Osteocyte (in vitro differentiated cells): ENCODE results near the gene BCL2L2. TPM values are rescaled to one million over a fixed set of nuclear protein-coding genes. Genes with fewer than 3 reads are reported as not detected.

Experiments
- DNase-seq: peaks from one replicate; pipeline ENCODE4 v3.0.0; 2021; ENCODE audit warnings: mixed read lengths; ENCODE audit not compliant: unreplicated experiment; ENCODE audit errors: extremely low spot score
- H3K27ac Mint-ChIP-seq: one replicate; pipeline ENCODE4 v1.8.0; 2021; ENCODE audit warnings: mild to moderate bottlenecking, mixed read lengths; ENCODE audit not compliant: unreplicated experiment
- H3K27me3 Mint-ChIP-seq: one replicate; pipeline ENCODE4 v1.8.0; 2021; ENCODE audit warnings: mixed read lengths; ENCODE audit not compliant: unreplicated experiment
- H3K36me3 Mint-ChIP-seq: one replicate; pipeline ENCODE4 v1.8.0; 2021; ENCODE audit warnings: mixed read lengths; ENCODE audit not compliant: unreplicated experiment
- H3K4me1 Mint-ChIP-seq: one replicate; pipeline ENCODE4 v1.8.0; 2021; ENCODE audit warnings: mixed read lengths; ENCODE audit not compliant: unreplicated experiment
- H3K4me3 Mint-ChIP-seq: one replicate; pipeline ENCODE4 v1.8.0; 2021; ENCODE audit warnings: mild to moderate bottlenecking, moderate library complexity, mixed read lengths; ENCODE audit not compliant: unreplicated experiment
- H3K9me3 Mint-ChIP-seq: one replicate; pipeline ENCODE4 v1.8.0; 2021; ENCODE audit warnings: mixed read lengths; ENCODE audit not compliant: unreplicated experiment
- CTCF ChIP-seq: fragments of 200-600 bp; sonication (generic); IDR thresholded peaks from 2 replicates; pipeline ENCODE4 v1.5.0; 2021; ENCODE audit warnings: antibody characterized with exemption, mild to moderate bottlenecking, moderate library complexity
- total RNA-seq: library from RNA; stranded (reverse); gene quantifications from 2 replicates; pipeline ENCODE4 v1.2.1, GENCODE V29; 2021

BCL2L2 gene
- total RNA-seq, 1 donor from 2014 or later = 27.9 TPM

GRCh38 chr14:23302290-23303225, 4.1 kb upstream of the BCL2L2 start, which contains the start of gene PPP1R3E:
Gene PPP1R3E (minus strand): TSS chr14:23302859. CDS start chr14:23302576, 283 bp downstream.
- Mint-ChIP-seq H3K27ac (peak within 1 kb of the TSS; percentile 98), H3K36me3 (no peaks in the 10 kb centered on the region)

GRCh38 chr14:23307146-23307530, 505 bp downstream of the BCL2L2 start:
- Mint-ChIP-seq H3K4me1 (peaks cover 43% of the 10 kb centered on the region), H3K27ac (peak overlapping the region; percentile 95), H3K36me3 (peaks cover 12% of the 10 kb centered on the region), H3K4me3 (peak overlapping the region; percentile 98), H3K9me3 (no peaks in the 10 kb centered on the region), H3K27me3 (no peaks in the 10 kb centered on the region)
- TF ChIP-seq CTCF = no peak
- DNase-seq = no peak

More at GRCh38 chr14:23302290-23303225, 4.1 kb upstream of the BCL2L2 start, which contains the start of gene PPP1R3E:
- peaks cover 36% of the 10 kb centered on the region for H3K4me1 Mint-ChIP-seq
- H3K4me3 Mint-ChIP-seq = peak within 1 kb of the TSS; percentile 94
- no peaks in the 10 kb centered on the region for H3K9me3 Mint-ChIP-seq
- TF ChIP-seq CTCF = no peak
- no peak for DNase-seq
- H3K27me3 Mint-ChIP-seq = no peaks in the 10 kb centered on the region

- DNase-seq = no peak
- H3K4me1 Mint-ChIP-seq = peaks cover 39% of the 10 kb centered on the region
- H3K36me3 Mint-ChIP-seq = peaks cover 17% of the 10 kb centered on the region
- no peaks in the 10 kb centered on the region for H3K27me3 Mint-ChIP-seq
- H3K4me3 Mint-ChIP-seq = peak overlapping the region; percentile 98
- H3K27ac Mint-ChIP-seq = peak overlapping the region; percentile 95
- no peaks in the 10 kb centered on the region for H3K9me3 Mint-ChIP-seq
- TF ChIP-seq CTCF = no peak
Observed at GRCh38 chr14:23307687-23308644, 1.3 kb downstream of the BCL2L2 start.

- no peak for DNase-seq
- no peaks in the 10 kb centered on the region for H3K9me3 Mint-ChIP-seq
- TF ChIP-seq CTCF = no peak
- peaks cover 17% of the 10 kb centered on the region for H3K36me3 Mint-ChIP-seq
- peak overlapping the region; percentile 41 for H3K27ac Mint-ChIP-seq
- peaks cover 36% of the 10 kb centered on the region for H3K4me1 Mint-ChIP-seq
- H3K27me3 Mint-ChIP-seq = no peaks in the 10 kb centered on the region
- H3K4me3 Mint-ChIP-seq = peak overlapping the region; percentile 98
Observed at GRCh38 chr14:23308721-23309445, 2.2 kb downstream of the BCL2L2 start.
